Measurements from ENCODE around the gene GJB2.
"Not testable (repeated sequence)": the region's sequence is repeated elsewhere in the genome, so short reads cannot be mapped to it uniquely, and the experiment has no call there.

The GJB2 gene

GRCh38 chr13:20165417-20166257 lies 27.1 kb downstream of the GJB2 start:
- no peak for DNase-seq

- no peak for DNase-seq
These were observed 30.8 kb downstream of the GJB2 start for GRCh38 chr13:20161951-20162300.

GRCh38 chr13:20161275-20161950 lies 31.3 kb downstream of the GJB2 start:
- peak in 2 of 4 experiments; percentile 13 to 23 for DNase-seq

- peak in 1 of 4 experiments; percentile 24 for DNase-seq
These were observed 32.1 kb downstream of the GJB2 start, which contains the start of gene GJA3 for GRCh38 chr13:20160306-20161274. Gene GJA3 (minus strand): TSS chr13:20161052. CDS start chr13:20143288, 17,764 bp downstream.

- no peak for DNase-seq
These were observed 33.0 kb downstream of the GJB2 start for GRCh38 chr13:20159646-20160305.

GRCh38 chr13:20157151-20157796 lies 35.5 kb downstream of the GJB2 start:
- no peak for DNase-seq

GRCh38 chr13:20156702-20157101 lies 36.0 kb downstream of the GJB2 start:
- no peak for DNase-seq

GRCh38 chr13:20153290-20153689 lies 39.4 kb downstream of the GJB2 start:
- not testable (repeated sequence) for DNase-seq

GRCh38 chr13:20151612-20152011 lies 41.1 kb downstream of the GJB2 start:
- DNase-seq: no peak

GRCh38 chr13:20151016-20151415 lies 41.7 kb downstream of the GJB2 start:
- DNase-seq: no peak

GRCh38 chr13:20150561-20150960 lies 42.2 kb downstream of the GJB2 start:
- no peak for DNase-seq

- DNase-seq: no peak
These were observed 43.0 kb downstream of the GJB2 start for GRCh38 chr13:20149762-20150161.

GRCh38 chr13:20148501-20149183 lies 44.1 kb downstream of the GJB2 start:
- DNase-seq: no peak

- no peak for DNase-seq
These were observed 46.4 kb downstream of the GJB2 start for GRCh38 chr13:20146381-20146780.

- no peak for DNase-seq
These were observed 47.2 kb downstream of the GJB2 start for GRCh38 chr13:20145521-20145920.

- DNase-seq: no peak
These were observed 48.4 kb downstream of the GJB2 start for GRCh38 chr13:20144141-20144850.

- no peak for DNase-seq
These were observed 49.7 kb downstream of the GJB2 start for GRCh38 chr13:20142927-20143480.

- DNase-seq: no peak
These were observed 50.5 kb downstream of the GJB2 start for GRCh38 chr13:20142023-20142926.
